ENCODE data around the gene MT1A.

The MT1A gene

GRCh38 chr16:56681939-56682702 is 43.7 kb downstream of the MT1A start, which contains the start of gene MT1X:
MT1X (plus strand) TSS chr16:56682470; CDS start chr16:56682541, 71 bp downstream.
- peak; percentile 86 for DNase-seq

GRCh38 chr16:56682703-56683397 is 44.4 kb downstream of the MT1A start:
- no peak for DNase-seq

GRCh38 chr16:56683424-56684172 is 45.1 kb downstream of the MT1A start:
- no peak for DNase-seq

- no peak for DNase-seq
Observed at GRCh38 chr16:56684256-56684925, 45.9 kb downstream of the MT1A start.

- no peak for DNase-seq
Observed at GRCh38 chr16:56684926-56685590, 46.6 kb downstream of the MT1A start.

- no peak for DNase-seq
Observed at GRCh38 chr16:56686758-56687157, 48.3 kb downstream of the MT1A start.

GRCh38 chr16:56688762-56689161 is 50.3 kb downstream of the MT1A start:
- no peak for DNase-seq

- no peak for DNase-seq
Observed at GRCh38 chr16:56689171-56689570, 50.7 kb downstream of the MT1A start.
